BJ (cell line): ENCODE data around the gene AMOTL2. TPM values are rescaled to one million over a fixed set of nuclear protein-coding genes. Genes with fewer than 3 reads are reported as not detected.

Source experiments
- CTCF ChIA-PET: fragments of 350-600 bp; formaldehyde crosslinking; extraction: SDS; loops from one replicate; lab custom pipeline; 2021; ENCODE audit warnings: antibody characterized with exemption, inconsistent platforms; lab: Yijun Ruan, JAX
- POLR2A ChIA-PET: fragments of 300-600 bp; sonication (Branson Sonifier 250); formaldehyde crosslinking; extraction: SDS; loops from one replicate; lab custom pipeline; 2021; ENCODE audit warnings: antibody characterized with exemption; lab: Charles Lee
- DNase-seq: peaks from one replicate; pipeline ENCODE4 v3.0.0-alpha.2; 2011; ENCODE audit warnings: low read depth
- H3K27me3 ChIP-seq: 2 replicates; pipeline ENCODE4 v1.6.0; 2011; ENCODE audit warnings: low read length; ENCODE audit not compliant: control insufficient read depth, insufficient read depth
- H3K36me3 ChIP-seq: 2 replicates; pipeline ENCODE4 v1.5.1; 2011; ENCODE audit warnings: low read length; ENCODE audit not compliant: control insufficient read depth, insufficient read depth
- H3K4me3 ChIP-seq: 2 replicates; pipeline ENCODE4 v1.5.1; 2011; ENCODE audit warnings: low read depth, mild to moderate bottlenecking, control low read depth, low read length
- polyA plus RNA-seq: library from polyadenylated mRNA; depleted of rRNA; stranded (reverse); fragments of >200 nt; gene quantifications from 2 replicates; pipeline ENCODE4 v1.2.3, GENCODE V29; 2011
- TF ChIP-seq, protein P1 (sequence below): IDR thresholded peaks from 2 replicates; pipeline ENCODE4 v1.5.1; 2011; ENCODE audit warnings: low read depth, mild to moderate bottlenecking, control low read depth, inconsistent platforms, low read length, moderate library complexity; ENCODE audit not compliant: insufficient read depth

The AMOTL2 gene
- polyA plus RNA-seq, 1 experiment: 199 TPM

DNA sequence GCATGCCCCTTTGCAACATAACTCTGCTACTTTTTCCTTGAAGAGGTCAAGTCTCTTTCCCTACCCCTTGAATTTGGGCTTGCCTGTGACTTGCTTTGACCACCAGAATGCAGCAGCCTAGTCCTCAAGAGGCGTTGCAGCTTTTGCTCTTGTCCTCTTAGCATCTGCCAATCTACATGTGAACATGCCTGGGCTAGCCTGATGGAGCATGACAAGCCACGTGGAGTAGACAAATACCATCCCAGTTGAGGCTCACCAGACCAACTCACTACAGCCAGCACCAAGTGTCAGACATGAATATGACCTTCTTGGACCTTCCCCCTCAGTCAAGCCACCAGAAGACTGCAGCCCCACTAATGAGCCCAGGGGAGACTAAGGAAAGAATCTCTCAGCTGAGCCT, 32.9 kb downstream of the AMOTL2 start:
- ChIA-PET CTCF (no interaction called here), POLR2A (no interaction called here)
- Histone ChIP-seq H3K27me3 (no peaks in the 10 kb centered on the region), H3K36me3 (no peaks in the 10 kb centered on the region), H3K4me3 (no peak overlapping the region)
- TF ChIP-seq, protein P1, sequence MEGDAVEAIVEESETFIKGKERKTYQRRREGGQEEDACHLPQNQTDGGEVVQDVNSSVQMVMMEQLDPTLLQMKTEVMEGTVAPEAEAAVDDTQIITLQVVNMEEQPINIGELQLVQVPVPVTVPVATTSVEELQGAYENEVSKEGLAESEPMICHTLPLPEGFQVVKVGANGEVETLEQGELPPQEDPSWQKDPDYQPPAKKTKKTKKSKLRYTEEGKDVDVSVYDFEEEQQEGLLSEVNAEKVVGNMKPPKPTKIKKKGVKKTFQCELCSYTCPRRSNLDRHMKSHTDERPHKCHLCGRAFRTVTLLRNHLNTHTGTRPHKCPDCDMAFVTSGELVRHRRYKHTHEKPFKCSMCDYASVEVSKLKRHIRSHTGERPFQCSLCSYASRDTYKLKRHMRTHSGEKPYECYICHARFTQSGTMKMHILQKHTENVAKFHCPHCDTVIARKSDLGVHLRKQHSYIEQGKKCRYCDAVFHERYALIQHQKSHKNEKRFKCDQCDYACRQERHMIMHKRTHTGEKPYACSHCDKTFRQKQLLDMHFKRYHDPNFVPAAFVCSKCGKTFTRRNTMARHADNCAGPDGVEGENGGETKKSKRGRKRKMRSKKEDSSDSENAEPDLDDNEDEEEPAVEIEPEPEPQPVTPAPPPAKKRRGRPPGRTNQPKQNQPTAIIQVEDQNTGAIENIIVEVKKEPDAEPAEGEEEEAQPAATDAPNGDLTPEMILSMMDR: no peak
- no peak for DNase-seq

- CTCF ChIA-PET: interaction anchor here (0.7 to 1.1 kb wide), 3 partner anchors 9 to 15 kb away, joined by 3 read pairs; no protein-coding TSS in a partner anchor
- no peak for DNase-seq
- no peaks in the 10 kb centered on the region for H3K27me3 ChIP-seq
Observed at GRCh38 chr3:134340982-134341365, 33.3 kb downstream of the AMOTL2 start.

DNA sequence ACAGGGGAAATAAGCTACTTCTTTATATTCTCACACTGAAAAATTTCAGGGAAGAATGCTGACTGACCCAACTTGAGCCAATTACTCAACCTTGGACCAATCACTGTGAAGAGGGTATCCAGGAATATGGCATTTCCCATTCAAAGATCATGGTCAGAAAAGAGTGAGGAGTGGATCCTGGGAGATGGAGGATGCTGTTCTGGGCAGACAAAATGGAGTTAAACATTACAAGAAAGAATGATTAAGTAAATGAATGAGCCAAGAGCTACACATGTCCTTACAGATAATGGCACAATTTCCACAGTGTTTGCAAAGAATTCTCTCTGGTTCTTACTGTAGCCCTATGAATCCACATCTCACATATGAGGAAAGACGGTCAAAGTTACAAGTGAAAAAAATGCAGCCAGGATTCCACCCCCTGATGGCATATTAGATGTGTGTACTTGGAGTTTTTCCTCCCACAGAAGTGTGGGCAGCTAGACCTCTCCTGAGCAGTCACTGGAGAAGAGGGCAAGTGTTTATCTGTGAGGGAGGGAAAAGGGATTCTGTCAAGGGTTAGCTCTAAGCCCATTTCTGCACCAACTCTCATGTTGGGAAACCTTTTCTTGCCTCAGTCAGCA, 33.8 kb downstream of the AMOTL2 start:
- Histone ChIP-seq H3K27me3 (no peaks in the 10 kb centered on the region), H3K36me3 (no peaks in the 10 kb centered on the region), H3K4me3 (no peak overlapping the region)
- ChIA-PET CTCF (interaction anchor here (0.7 to 1.1 kb wide), 3 partner anchors 9 to 15 kb away, joined by 3 read pairs; no protein-coding TSS in a partner anchor), POLR2A (interaction anchor here (0.8 kb wide), 1 partner anchor 9 kb away, joined by 4 read pairs; no protein-coding TSS in a partner anchor)
- DNase-seq: no peak
- TF ChIP-seq, protein P1: no peak

More at GRCh38 chr3:134340982-134341365, 33.3 kb downstream of the AMOTL2 start:
- H3K4me3 ChIP-seq: no peak overlapping the region
- H3K36me3 ChIP-seq: no peaks in the 10 kb centered on the region
- TF ChIP-seq, protein P1: no peak
- POLR2A ChIA-PET: interaction anchor here (0.8 kb wide), 1 partner anchor 10 kb away, joined by 4 read pairs; no protein-coding TSS in a partner anchor

DNA sequence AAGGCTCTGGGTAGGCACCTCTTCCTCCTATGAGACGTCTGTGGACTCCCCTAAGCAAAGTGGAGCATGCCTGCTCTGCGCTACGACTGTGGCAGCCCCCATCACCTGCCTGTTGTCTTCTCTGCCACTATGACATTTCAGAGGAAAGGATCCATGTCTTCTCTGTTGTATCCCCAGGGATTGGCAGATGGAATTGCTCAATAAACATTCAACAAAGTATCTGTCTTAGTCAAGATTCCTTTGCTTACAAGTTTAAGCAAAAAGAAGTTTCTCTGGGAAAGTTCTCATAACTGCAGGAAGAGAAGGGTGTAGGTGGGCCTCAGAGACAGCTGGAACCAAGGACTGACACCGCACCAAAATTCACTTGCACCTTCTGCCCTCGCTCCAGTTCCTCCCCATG, 34.3 kb downstream of the AMOTL2 start:
- TF ChIP-seq, protein P1: no peak
- no peak for DNase-seq
- Histone ChIP-seq H3K4me3 (no peak overlapping the region), H3K36me3 (no peaks in the 10 kb centered on the region), H3K27me3 (no peaks in the 10 kb centered on the region)
- ChIA-PET POLR2A (interaction anchor here (0.8 kb wide), 1 partner anchor 9 kb away, joined by 4 read pairs; no protein-coding TSS in a partner anchor), CTCF (interaction anchor here (1.0 to 1.8 kb wide), 3 partner anchors 8 to 28 kb away, joined by 3 read pairs; no protein-coding TSS in a partner anchor)

DNA sequence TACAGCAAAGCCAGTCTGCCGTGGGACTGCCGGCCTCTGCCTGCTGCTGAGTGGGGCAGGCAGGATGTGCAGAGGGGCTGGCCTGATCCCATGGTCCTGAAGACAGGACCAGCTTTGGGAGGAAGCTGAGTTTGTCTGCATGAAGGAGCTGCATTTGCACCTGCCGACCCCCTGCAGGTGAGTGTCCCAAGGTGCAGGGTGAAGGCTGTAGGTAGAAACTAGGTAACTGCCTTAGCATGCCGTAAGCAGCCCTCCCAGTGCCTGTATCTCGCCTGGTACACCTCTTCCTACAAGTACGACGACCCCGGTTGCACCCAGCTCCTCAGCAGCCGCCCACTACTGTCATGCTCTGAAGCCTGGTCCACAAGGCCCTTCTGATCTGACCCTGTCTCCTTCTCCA, 34.9 kb downstream of the AMOTL2 start:
- no peak for DNase-seq
- CTCF ChIA-PET: interaction anchor here (0.9 to 1.8 kb wide), 6 partner anchors 9 to 30 kb away, joined by 3 to 6 read pairs (median 3); no protein-coding TSS in a partner anchor
- POLR2A ChIA-PET: no interaction called here
- Histone ChIP-seq H3K27me3 (no peaks in the 10 kb centered on the region), H3K36me3 (no peaks in the 10 kb centered on the region), H3K4me3 (no peak overlapping the region)
- TF ChIP-seq, protein P1: no peak
